NCI-H1092 (cell line): ENCODE measurements around the gene GABRA1.

Experiments used
- DNase-seq: peaks from one replicate; lab custom pipeline; 2025; lab: John Stamatoyannopoulos, UW

The GABRA1 gene

GRCh38 chr5:161847941-161848391 lies at the start of gene GABRA1:
Gene GABRA1, plus strand, starts transcription at chr5:161848120. Its CDS starts 2,691 bp downstream, at chr5:161850811.
- DNase-seq = no peak

DNA sequence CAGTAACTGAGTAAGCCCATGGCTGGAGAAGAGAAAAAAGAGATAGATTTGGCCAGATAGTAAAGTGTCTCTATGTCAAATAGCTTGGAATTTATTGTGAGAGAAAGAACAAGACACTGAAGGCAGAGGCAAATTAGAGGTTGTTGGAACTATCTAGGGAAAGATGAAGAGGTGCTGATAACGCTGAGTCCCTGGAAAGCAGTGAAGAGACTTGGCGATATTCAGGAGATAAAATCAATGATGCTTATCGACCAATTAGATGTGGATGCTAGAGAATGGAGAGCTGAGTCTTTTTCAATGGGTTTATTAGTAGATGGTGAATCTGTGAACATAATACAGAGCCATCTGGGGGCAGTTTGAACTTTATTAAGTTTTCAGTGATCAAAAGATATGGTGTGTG lies 48.6 kb upstream of the GABRA1 start:
- no peak for DNase-seq

GRCh38 chr5:161804263-161804662 lies 43.7 kb upstream of the GABRA1 start:
- DNase-seq = no peak

DNA sequence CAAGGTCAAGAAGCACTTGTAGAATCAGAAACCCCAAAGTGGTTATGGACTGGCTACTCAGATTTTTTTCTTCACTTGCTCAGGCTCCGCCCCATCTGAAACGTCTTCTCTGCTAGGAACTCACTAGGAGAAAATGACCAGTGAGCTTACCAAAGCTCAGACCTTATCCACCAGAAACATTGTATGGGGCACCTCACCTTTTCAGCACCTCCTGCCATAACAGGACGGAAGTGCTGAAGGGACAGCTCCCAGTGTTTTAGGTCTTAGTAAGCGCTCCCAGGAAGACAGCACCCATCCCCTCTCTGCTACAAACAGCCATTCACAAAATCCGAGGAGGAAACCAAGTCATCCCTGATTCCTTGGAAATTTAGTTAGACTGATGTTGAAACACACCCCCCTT lies 1.2 kb upstream of the GABRA1 start:
- DNase-seq = no peak

- DNase-seq = no peak
These were observed 473 bp upstream of the GABRA1 start for GRCh38 chr5:161847447-161847846.

- DNase-seq = no peak
These were observed 2.6 kb downstream of the GABRA1 start for GRCh38 chr5:161850491-161850890.

DNA sequence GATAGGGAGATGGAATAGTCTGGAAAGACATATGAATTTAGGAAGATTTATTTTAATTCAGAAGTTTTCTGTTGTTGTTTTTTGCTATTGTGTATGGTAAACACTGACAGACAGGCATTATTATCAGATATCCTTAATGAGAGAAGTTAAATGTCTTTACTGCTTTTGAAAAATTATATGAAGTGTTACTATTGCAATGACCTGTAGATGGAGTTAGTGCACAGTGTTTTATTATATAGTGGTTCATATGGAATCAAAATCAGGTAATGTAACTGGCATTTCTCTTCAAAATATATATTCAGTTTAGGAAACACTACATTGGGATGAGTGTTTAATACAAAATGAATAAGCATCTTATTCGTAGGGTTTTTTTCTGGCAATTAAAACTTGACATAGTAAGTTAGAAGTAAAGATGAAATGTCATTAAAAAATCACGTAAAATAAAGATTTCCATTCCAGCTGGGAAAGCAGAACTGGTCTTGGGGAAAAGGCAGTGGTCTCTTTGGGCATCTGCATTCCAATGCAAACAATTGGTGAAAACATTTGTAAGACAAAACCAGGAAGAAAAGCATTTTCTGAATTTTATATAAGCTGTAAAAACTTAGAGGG lies 3.9 kb downstream of the GABRA1 start:
- DNase-seq = no peak

DNA sequence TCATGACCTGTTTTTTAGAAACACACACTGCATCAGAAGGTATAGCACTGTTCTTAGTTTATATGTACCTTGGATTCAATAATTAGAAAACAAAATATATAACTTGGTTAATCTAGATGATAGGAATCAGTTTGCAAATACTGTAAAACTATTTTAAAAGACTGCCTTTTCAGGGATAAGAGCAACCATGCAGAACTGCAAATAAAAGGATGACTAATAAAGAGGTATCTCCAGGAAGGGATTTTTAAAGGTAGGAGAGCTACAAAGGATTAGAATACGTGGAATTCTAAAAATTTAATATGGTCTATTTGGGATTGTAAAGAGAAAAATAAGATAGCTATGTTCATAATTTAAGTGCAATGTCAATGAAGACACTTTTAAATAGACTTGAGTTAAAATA lies 9.4 kb downstream of the GABRA1 start:
- DNase-seq = no peak

DNA sequence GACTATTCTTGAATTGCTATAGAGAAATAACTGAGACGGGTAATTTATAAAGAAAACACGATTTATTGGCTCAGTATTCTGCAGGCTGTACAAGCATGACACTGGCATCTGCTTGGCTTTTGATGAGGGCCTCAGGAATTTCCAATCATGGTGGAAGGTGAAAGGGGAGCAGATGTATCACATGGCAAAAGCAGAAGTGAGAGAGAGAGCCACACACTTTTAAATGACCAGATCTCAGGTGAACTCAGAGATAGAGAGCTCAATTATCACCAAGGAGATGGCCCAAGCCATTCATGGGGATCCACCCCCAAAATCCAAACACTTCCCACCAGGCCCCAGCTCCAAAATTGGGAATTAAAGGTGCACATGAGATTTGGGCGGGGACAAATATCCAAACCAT lies 15.3 kb downstream of the GABRA1 start:
- DNase-seq = no peak

- DNase-seq = no peak
These were observed 15.9 kb downstream of the GABRA1 start for GRCh38 chr5:161863811-161864210.

DNA sequence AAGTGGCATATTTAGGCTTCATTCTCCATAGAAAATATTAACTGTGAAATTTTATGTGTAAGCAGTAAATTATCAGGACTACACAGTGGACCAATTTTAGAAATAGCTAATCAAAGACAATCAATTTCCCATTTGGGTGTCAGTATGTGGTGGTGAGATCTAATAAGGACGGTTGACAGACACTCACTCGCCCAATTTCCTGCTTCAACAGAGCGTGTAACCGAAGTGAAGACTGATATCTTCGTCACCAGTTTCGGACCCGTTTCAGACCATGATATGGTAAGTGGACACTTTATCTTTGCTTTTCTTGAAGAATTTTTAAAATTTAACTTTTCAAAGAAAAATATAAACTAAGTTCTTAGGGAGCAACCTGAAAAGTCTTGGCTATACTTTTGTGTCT lies 17.6 kb downstream of the GABRA1 start:
- DNase-seq = no peak

DNA sequence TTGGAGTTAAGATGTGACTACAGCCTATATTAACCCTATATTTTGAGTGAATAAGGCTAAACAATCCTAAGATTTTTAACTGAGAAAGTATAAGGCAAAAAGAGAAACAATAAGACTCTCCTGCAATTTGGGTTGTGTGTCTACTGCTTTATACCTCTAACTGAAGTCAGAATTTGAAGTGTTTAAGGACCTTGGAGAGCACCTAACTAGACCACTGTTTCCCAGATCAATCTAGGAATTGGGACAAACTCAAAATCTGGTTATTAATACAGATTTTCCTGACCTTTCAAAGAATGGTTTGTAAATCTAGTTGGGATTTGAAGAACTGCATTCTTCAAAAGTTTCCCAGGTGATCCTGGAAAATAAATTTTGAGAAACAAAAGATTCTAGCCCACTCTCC lies 42.1 kb downstream of the GABRA1 start:
- no peak for DNase-seq

DNA sequence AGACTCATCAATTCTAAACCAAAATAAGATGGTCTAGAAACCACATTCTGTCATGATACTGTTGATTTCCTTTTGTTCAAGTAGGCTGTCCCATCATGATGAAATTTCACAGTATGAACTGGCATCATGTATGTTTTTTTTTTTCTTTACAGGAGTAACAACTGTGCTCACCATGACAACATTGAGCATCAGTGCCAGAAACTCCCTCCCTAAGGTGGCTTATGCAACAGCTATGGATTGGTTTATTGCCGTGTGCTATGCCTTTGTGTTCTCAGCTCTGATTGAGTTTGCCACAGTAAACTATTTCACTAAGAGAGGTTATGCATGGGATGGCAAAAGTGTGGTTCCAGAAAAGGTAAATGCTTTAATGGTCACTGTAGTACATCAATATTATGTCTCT lies 47.6 kb downstream of the GABRA1 start:
- no peak for DNase-seq

DNA sequence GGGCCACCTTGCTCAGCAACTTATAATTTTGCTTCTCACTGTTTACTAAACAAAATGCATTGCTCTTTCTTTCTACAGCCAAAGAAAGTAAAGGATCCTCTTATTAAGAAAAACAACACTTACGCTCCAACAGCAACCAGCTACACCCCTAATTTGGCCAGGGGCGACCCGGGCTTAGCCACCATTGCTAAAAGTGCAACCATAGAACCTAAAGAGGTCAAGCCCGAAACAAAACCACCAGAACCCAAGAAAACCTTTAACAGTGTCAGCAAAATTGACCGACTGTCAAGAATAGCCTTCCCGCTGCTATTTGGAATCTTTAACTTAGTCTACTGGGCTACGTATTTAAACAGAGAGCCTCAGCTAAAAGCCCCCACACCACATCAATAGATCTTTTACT lies 49.1 kb downstream of the GABRA1 start:
- DNase-seq = no peak

DNA sequence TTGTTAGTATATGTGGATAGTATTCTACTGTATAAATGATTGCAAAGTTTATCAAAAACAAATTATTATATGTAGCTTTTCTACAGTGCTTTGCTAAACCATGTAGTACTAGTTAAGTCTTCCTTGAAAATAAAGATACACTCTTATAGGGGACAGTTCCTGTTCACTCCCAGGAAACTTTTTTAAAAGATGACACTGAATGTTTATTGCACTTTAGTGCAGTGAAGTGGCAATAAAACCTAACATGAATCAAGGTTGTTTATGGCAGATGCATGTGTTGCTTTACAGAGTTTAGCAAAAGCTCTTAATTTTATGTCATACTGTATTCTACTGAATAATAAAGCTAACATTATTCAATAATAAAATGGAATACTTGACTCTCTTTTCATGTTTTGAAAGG lies 51.7 kb downstream of the GABRA1 start:
- DNase-seq = no peak

DNA sequence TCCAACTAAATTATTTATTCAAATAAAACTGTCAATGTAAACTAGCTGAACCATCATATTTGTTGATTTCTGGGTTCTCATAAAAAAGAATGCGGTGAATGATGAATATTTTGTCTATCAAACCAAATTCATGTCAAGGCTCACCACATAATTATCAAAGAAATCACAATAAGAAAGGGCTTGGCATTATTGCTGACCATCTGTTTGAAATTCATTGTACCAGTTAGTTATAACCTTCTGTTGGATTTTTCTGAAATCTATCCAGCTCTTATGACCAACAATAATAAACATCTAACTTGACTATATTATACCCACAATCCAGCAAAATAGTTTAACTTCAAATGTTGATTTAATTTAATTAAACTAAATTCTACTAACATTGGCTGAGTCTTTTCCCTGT lies 53.1 kb downstream of the GABRA1 start:
- no peak for DNase-seq

DNA sequence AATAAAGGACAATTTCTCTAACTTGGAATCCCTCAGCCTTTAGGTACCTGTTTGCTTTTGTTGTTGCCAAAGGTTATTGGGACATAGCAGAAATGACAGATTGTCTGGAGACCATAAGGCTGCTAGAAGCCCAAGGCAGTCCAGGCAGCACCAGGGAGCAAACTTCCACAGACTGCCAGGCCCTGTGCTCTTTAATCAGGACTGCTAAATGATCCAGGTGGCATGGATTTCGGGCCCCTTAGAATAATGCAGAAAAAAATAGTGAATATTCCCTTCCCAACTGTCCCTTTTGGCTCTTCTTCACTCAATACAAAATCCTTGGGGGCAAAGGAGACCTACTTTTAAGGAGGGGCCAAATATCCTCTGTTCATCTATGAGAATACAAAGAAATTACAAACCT lies 73.9 kb downstream of the GABRA1 start:
- no peak for DNase-seq

DNA sequence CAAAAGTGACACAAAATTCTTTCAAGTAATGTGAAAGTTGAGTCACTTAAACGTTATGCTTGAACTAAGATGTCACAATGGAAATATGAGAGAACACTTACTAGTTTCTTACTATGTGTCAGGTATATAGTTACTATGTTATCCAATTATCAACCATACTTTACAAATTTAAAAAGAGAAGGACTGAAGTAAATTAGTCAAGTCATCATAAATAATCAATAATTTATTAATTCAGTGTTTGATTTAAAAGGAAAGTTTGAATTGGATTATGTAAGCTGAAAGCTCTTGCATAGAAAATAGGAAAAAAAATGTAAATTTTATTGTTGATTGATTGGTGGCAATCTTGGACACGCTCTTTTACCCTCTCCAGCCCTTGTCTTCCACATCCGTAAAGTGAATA lies 76.3 kb downstream of the GABRA1 start:
- no peak for DNase-seq

DNA sequence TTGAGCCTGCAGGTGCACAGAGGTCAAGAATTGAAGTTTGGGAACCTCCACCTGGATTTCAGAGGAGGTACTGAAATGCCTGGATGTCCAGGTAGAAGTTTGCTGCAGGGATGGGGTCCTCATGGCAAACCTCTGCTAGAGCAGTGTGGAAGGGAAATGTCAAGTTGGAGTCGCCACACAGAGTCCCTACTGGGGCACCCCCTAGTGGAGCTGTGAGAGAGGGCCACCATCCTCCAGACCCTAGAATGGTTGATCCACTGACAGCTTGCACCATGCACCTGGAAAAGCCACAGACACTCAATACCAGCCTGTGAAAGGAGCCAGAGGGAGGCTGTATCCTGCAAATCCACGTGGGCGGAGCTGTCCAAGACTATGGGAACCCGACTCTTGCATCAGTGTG lies 78.0 kb downstream of the GABRA1 start:
- no peak for DNase-seq

DNA sequence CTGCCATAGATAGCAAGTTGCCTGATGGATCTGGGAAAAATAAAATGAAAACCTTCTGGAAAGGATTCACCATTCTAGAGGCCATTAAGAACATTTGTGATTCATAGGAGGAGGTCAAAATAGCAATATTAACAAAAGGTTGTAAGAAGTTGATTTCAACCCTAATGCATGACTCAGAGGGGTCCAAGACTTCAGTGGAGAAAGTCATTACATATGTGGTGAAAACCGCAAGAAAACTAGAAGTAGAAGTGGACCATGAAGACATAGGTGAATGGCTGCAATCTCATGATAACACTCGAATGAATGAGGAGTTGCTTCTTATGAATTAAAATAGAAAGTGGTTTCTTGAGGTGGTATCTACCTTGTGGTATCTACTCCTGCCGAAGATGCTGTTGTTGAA lies 86.6 kb downstream of the GABRA1 start:
- no peak for DNase-seq

DNA sequence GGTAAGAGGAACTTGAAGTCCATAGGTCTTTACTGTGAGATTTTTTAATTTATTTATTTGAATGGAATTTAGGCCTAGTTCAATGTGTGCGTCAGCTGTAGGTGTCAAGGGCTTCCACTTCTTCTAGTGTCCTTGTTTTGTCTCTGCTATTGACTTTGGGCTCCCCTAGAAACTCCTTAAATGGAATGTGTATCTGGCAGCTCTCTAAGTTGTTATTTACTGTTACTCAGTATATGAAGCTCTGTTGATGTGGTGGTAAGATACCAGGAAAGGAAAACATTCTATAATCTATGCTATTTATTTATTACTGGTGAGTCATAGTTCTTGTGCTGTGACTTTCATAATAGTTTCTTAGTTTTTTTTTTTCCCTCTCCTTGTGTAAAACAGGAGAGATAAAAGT lies 97.1 kb downstream of the GABRA1 start:
- no peak for DNase-seq

- no peak for DNase-seq
These were observed 99.0 kb downstream of the GABRA1 start for GRCh38 chr5:161946911-161947310.
